ENCODE data around the gene STK4.

The STK4 gene

GRCh38 chr20:44955270-44955669 lies 11.0 kb upstream of the STK4 start:
- no peak for DNase-seq

- DNase-seq, result peak; percentile 56
Observed at GRCh38 chr20:44956410-44956809, 9.9 kb upstream of the STK4 start.

- no peak for DNase-seq
Observed at GRCh38 chr20:44958276-44958675, 8.0 kb upstream of the STK4 start.

DNA sequence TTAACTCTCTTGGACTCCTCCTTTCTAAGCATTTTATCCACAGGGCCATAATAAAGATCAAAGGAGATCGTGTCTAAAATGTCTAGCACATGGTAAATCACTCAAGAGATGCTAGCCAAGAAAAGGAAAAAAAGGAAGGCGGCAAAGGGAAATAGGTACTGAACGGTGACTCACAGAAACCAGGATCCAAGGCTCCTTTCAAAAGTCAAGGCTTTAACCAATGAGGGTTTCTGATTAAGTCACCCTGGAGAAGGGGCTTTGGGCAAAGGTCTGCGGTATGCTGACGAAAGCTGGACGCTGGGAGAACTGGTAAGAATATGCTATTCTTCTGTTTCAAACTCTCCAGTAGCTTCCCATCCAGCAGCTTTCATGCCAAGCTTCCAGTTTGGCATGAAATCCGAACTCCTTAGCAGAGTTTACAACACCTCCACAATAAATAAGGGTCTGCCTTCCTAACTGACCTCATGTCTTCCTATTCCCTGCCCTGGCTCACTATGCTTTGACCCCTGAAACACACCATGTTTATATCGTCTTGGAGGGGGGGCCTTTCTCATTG lies 7.2 kb upstream of the STK4 start:
- DNase-seq, result no peak

GRCh38 chr20:44959638-44960102 lies 6.6 kb upstream of the STK4 start:
- no peak for DNase-seq

GRCh38 chr20:44960103-44960852 lies 6.0 kb upstream of the STK4 start, which contains the start of gene TOMM34:
Gene TOMM34 (minus strand): TSS chr20:44960397. CDS start chr20:44960333, 64 bp downstream.
- DNase-seq, result peak; percentile 96

DNA sequence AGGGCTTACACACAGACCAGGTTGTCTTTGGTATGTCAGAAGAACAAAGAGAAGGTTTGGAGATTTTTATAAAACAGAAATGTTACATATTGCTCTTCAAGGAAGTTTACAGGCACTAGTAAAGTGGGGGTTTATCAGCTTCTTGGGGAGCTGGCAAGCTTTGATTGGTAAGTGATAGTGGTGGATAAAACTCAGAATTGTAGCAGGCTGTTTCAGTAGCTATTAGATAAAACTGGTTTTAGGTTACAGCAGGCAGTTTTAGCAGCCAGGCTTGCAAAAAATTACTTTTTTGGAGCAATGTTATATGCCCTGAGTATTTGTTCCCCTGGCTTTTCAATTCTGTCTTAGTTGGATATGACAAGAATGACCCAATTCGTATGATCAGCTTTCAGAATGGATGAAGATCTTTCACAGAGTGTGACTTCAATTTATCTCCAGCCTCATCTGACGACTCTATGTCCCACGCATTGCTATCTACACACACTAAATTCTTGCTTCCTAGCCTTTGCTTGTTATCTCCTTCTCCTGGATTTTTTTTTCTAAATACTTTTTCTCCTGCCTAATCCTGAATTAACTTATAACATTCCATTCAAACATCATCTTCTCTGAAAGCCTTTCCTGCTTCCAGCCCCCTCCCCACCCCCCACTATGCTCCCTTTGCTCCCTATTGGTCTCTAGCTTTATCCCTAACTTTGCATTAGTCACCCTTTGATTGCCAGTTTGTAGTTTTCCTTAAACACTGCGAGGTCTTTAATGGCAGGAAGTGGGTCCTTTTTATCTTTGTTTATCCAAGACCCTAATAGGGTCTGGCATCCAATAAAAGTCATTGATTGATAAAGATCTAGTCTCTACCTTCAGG lies 5.1 kb upstream of the STK4 start:
- DNase-seq, result no peak

DNA sequence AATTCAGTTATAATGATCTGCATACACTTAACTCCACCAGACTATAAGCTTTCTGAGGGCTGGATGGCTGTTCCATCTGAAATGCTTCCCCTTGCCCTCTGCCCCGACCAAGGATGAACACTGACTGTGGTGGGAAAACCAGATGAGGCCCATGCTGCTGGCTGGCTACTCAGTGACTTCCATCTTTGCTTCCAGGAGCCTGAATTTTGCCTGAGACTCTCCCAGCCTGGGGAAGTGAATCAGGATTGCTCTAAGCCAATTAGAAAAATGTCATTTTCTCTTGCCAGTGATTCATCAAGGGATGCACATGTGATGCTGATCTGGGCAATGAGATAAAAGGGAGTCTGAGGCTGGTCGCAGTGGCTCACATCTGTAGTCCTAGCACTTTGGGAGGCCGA lies 4.4 kb upstream of the STK4 start:
- DNase-seq, result peak; percentile 70

- no peak for DNase-seq
Observed at GRCh38 chr20:44962483-44962882, 3.8 kb upstream of the STK4 start.

GRCh38 chr20:44963325-44964215 lies 2.7 kb upstream of the STK4 start:
- DNase-seq, result no peak

- no peak for DNase-seq
Observed at GRCh38 chr20:44965651-44966029, 672 bp upstream of the STK4 start.

- DNase-seq, result no peak
Observed at GRCh38 chr20:44967207-44967807, 995 bp downstream of the STK4 start.

GRCh38 chr20:44969300-44969894 lies 3.1 kb downstream of the STK4 start:
- no peak for DNase-seq

- no peak for DNase-seq
Observed at GRCh38 chr20:44970243-44970757, 4.0 kb downstream of the STK4 start.

DNA sequence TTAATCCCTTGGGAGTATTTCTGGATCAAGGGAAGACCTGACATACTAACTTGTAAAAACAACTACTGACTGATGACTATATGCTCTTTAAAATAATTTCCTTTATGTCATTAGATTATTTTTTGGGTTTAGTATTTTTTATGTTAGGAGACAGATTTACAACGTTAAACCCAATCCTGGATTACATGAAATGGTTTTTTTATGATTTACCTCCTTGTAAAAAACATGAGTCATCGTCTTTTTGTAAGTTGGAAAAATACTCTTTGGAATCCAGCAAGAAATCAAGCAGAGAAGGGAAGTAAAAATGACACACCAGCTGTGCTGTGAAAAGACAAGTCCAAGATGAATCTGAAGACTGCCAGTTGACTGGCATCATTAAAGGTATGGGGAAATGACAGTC lies 6.7 kb downstream of the STK4 start:
- DNase-seq, result no peak

- no peak for DNase-seq
Observed at GRCh38 chr20:44976698-44977097, 10.4 kb downstream of the STK4 start.

DNA sequence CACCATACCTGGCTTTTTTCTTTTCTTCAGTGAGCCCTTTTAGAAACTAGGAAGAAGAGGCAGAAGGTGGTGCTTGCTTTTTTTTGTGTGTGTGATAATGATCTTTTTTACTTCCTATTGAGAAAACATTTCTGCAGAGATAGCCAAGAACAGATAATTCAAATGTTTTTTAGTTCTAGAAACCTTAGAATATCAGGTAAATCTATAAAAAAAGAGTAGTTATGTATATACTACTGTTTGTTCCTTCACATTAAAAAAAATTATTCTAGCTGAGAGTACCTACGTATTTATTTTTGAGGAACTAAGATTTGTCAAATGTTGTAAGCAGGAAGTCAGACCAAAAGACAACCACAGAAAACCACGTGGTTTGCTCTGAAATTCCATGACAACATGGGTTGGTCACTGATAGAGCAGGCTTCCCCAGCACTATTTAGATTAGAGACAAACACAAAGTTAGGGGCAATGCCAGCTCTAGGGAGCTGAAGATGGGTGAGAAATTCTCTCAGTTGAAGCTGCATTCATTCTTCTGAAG lies 12.8 kb downstream of the STK4 start:
- no peak for DNase-seq

- no peak for DNase-seq
Observed at GRCh38 chr20:44981736-44982406, 15.6 kb downstream of the STK4 start.

DNA sequence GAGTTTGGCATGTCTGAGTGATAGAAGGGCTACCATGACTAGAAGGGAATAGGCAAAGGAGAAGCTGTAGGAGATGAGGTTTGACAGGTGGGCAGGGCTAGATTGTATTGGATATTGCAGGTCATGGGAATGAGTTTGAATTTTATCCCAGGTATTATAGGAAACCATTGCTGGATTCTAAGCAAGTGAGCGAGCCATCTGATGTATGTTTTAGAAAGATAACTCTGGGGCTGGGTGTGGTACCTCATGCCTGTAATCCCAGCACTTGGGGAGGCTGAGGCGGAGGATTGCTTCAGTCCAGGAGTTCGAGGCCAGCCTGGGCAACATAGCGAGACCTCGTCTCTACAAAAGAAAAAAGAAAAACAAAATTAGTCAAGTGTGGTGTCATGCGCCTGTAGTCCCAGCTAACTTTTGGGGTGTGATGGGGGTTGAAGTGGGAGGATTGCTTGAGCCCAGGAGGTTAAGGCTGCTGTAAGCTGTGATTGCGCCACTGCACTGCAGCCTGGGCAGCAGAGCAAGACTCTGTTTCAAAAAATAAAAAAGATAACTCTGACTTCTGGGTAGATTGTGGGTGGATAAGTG lies 16.9 kb downstream of the STK4 start:
- no peak for DNase-seq

GRCh38 chr20:44988631-44989171 lies 22.4 kb downstream of the STK4 start:
- DNase-seq, result no peak

Measured in islet precursor cell (in vitro differentiated cells).